HUDEP-2 (cell line): ENCODE data around the gene METTL4.

Experiments
- DNase-seq, 76 experiments: peaks; one replicate each; lab custom pipeline; 2025; ENCODE audit not compliant: unreplicated experiment in 76 of 76; lab: John Stamatoyannopoulos, UW

Gene METTL4

DNA sequence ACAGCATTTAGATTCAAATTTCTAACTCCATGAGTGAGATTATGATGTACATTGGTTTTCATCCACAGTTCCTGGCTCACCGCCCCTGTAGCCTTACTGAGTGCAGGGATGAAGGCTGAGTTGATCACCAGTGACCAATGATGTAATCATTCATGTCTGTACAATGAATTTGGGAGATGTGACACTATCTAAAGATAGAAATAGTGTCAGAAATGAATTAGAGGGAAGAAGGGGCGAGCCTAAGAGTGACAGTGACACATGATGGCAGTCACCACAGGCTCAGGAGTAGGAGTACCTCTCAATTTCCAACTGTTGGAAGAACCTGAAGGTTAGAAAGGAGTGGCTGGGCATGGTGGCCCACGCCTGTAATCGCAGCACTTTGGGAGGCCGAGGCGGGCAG, 3.2 kb downstream of the METTL4 start:
- no peak for DNase-seq

DNA sequence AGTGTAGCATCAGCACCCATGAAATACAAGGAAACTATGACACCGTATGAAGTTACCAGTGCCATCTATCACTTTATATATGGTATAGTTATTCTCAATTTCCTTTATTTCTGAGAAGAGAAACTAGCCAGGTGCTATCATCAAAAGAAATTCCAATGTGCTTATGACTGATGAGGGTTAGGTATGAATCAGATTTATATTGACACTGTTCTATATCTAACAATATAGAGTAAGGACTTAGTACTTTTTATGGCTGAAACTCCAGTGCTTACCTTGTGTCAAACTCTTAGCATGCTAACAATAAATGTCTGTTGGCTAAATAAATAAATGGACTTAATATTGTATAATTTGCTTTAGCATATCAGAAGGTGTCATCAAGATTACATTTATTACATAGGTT, 6.9 kb downstream of the METTL4 start:
- no peak for DNase-seq

DNA sequence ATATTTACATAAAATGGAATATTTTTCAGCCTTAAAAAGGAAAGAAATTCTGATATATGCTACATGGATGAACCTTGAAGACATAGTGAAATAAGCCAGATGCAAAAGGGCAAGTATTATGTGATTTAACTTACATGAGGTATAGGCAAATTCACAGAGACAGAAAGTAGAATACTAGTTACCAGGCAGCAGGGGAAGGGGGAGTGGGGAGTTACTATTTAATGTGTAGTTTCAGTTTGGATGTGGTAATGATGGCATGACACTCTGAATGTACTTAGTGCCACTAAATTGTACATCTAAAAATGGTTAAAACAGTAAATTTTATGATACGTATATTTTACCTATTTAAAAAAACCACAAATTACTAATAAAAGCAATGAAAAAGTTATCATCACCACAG, 12.1 kb downstream of the METTL4 start:
- DNase-seq, result no peak

DNA sequence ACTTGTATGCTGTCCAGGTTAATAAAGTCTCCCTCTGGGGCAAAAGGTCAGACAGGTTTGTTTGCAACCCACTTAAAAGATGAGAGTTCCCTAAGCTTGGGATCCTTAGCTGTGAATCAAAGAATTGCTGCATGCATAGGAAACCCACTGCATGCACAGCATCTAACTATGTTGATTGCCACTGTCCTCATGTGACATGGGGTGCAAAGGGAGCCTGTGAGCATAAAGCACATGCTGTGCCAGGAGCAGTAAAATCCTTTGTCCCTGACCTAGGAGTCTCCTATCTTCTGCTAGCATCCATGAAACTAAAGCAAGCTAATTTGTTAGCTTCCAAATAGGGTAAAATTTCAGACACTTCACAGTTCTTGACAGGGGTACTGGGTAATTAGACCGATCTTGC, 13.8 kb downstream of the METTL4 start:
- DNase-seq, result no peak

DNA sequence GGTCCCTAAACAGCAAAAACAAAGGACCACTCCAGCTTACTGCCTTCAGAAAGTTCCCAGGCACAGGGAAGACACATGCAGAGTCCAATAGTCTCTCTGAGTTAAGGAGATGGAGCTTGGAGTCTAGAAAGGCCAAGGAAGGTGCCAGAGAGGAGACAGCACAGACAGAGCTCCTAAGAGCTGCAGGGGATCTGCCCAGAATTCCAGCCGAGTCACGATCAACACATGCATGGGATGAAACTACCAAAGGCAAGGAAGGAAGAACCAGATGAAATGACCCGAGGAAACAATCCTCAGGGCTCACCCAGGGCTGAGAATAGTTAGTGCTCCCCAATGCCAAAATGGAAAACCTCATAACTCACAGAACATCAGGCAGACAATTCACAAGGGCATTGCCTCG, 15.4 kb downstream of the METTL4 start:
- DNase-seq, result no peak

DNA sequence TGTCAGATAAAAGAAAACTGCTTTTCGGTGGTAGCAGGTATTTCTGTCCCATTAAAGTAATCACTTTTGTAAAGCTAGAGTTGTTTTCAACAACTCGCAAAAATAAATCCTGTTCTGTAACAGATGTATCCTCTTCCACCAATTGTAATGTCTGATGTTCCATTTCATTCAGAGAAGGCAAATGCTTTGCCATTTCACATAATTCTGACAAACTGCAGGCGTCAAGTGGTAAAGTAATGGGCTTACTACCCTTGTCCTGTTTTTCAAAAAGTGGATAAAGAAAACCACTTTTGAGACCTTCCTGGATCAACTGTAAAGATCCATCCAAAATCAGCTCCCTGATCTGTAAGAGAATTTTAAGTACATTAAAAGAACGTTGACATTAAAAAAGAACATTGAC, 16.6 kb downstream of the METTL4 start:
- no peak for DNase-seq

DNA sequence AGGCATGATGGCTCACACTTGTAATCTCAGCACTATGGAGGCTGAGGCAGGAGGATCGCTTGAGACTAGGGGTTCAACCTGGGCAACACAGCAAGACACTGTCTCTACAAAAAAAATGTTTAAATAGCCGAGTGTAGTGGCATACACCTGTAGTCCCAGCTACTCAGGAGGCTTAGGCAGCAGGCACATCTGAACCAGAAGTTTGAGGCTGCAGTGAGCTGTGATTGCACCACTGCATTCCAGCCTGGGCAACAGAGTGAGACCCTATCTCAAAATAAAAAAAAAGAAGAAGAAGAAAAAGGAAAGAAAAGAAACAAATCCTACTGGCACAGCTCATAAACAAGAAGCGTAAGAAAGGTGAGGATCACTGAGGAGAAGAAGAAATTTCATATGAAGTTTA, 19.9 kb downstream of the METTL4 start:
- DNase-seq, result no peak

DNA sequence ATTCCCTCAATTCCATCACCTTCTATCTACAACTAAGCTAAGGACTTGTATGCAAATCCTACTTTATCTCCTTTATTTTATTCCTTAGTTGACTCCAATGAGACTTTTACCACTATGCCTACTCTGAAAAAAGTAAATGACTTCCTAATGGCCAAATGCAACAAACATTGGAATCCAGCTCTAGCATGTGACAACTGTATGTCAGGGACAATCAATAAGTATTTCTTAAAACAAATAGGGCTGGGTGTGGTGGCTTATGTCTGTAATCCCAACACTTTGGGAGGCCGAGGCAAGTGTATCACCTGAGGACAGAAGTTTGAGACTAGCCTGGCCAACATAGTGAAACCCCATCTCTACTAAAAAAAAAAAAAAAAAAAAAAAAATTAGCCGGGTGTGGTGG, 21.8 kb downstream of the METTL4 start:
- DNase-seq, result no peak

DNA sequence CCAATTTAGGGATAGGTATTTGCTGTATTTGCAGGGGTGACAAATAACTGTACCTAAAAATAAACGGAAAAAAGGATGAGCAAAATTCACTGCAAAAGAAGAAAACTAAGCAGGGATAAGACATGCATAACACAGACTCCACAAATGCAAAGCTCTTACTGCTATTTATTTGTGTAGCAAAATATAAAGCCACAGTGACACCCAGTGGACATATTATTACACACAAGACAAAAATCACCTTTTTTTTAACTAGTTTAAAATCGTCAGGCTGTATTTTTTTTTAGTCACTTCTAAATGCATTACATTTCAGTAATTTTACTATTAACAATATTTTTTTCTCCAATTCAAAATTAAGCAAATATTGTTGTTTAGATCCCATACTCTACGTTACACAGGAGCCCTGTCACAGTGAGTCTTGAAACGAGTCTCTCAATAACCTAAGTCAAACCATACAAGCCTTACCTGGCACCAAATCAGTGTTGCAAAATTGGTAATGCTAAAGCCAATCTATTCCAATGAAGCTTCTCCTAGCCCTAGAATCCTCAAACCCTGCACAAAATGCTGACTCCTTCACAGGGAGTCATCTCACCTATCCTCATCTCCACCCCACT, 23.7 kb downstream of the METTL4 start:
- DNase-seq, result peak in 6 of 76 experiments; percentile 5 to 45 (median 24)

DNA sequence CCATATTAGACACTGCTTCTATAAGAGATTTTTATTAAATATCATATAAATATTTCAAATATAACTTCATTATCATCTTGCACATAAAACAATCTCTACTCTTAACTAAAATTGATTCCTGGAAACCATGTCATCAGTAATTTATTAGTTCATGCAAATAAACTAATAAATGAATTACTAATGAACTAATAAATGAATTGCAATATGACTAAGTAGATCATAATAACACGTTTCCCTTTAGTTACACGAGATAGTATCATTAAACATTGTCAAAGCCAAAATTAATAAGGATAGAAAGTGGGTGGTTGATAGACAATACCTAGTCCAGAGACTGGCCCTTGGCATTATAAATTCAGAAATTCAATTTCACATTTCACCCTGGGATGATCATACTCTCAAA, 26.1 kb downstream of the METTL4 start:
- DNase-seq, result no peak

DNA sequence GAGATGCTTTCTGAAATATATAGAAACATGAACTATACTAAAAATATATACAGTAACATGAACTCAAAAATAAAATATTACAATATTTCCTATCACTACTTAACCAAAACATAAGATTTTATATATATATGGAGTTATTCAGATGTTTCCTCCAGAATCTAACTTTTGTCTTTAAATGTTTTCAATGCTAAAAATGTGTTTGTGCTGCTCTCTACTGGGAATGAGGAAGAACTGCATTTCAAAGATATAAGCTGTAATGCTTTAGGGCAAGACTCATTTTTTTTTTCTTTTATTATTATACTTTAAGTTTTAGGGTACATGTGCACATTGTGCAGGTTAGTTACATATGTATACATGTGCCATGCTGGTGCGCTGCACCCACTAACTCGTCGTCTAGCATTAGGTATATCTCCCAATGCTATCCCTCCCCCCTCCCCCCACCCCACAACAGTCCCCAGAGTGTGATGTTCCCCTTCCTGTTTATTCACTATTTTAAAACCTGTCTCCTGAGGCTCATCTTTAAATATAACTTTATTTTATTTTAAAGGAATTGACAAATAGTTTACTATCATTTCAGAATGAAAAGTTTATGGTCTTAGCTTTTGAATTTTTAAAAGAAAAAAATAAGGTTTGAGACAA, 29.3 kb downstream of the METTL4 start:
- peak in 2 of 76 experiments; percentile 21 to 26 for DNase-seq

DNA sequence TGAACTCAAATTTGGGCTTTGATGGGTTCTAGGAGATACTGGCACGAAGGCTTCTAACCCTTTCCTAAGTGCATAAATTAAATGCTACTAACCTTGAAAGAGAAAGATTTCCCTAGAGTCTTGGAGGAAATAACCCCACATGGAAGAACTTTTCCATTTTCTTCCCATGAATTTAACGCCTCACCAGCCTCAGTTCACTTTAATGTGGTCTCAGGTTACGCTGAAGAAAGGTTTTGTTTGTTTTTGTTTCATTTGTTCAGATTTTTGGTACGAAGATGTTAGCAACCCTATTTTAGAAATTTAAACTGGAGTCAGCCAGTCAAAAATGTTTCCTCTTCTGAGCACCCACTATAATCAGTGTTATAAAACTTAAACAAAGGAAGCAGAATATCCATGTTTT, 30.7 kb downstream of the METTL4 start:
- DNase-seq, result no peak

DNA sequence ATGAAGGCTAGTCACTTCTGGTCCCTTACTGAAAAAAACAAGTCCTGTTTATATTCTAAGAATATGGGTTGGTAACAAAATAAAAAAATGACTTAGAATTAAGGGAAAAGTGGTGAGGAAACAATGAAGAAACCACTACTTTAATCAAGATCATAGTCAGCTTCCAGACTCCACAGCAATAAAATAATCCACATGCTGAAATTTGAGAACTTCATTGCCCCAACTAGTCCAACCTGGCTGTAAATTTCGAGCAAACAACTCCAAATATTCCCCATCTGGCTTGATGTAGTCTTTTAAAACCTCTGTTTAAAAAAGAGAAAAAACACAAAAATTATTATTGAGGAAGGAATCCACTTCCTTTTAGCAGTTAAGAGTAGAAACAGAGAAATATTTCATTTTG, 32.5 kb downstream of the METTL4 start:
- DNase-seq, result no peak

DNA sequence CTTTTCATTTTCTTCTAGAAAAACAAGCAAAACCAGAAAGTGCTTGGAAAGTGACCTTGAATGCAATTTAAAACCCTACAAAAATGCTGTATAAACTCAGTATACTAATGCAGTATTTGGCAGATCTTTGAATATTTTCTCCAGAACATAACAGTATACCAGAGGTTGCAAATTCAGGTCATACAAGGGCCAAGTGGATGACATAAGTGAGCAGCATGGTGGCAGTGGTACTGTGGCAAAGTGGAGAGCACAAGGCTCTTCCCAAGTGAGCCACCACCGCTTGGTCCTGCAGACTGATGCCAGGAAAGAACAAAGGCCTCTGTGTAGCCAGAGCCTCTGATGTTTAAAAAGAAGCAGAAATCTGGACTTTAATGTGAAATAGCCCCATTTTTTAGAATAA, 33.1 kb downstream of the METTL4 start:
- DNase-seq, result no peak

DNA sequence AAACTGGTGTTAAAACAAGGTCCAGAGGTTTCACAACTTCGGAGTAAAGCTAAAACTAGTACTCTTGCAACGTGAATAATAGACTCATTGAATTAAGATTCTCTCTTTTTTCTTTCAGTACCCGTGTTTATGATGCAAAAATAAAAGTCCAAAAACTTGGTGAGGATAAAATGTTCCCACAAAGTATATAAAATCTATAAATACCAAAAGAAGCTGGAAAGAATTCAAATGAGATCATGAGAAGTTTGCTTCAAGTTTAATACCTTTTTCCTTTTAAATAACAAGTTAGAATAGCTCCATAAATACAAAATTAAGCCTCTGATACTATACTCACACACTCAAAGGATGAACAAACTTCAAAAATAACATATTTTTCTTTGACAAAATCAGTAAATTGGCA, 34.0 kb downstream of the METTL4 start:
- no peak for DNase-seq

DNA sequence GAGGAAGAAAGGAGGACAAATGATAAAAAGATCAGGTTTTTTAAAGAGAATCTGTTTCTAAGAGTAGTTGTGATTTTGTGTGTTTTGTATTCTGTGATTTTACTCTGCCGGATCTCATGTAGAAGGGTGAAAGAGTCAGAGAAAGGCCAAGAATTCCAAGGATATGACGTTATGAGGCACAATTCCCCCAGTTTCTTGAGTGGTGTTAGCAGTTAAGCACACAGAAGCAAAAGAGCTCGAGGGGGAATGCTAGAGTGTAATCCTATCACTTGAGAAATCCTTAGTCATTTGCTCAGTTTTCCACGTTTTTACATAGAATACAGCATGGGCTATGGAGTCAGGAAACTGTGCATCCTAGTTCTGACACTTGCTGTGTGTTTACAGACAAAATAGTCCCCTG, 34.8 kb downstream of the METTL4 start:
- DNase-seq, result no peak

DNA sequence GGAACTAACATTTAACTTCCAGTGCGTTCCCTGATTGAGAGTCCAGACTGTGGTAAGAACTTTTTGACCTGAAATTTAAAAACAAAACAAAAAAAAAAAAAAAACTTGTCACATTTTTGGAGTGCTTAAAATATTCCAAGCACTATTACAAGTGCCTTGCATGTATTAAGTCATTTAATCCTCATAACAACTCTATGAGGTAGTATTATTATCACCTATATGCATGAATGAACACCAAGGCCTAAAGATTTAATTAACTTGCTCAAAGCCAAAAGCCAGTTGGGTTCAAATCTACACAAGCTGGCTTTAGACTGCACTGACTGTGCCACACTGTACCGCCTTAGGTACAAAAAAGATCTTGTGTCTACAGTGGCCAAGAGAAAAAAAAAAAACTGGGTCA, 35.2 kb downstream of the METTL4 start:
- no peak for DNase-seq

DNA sequence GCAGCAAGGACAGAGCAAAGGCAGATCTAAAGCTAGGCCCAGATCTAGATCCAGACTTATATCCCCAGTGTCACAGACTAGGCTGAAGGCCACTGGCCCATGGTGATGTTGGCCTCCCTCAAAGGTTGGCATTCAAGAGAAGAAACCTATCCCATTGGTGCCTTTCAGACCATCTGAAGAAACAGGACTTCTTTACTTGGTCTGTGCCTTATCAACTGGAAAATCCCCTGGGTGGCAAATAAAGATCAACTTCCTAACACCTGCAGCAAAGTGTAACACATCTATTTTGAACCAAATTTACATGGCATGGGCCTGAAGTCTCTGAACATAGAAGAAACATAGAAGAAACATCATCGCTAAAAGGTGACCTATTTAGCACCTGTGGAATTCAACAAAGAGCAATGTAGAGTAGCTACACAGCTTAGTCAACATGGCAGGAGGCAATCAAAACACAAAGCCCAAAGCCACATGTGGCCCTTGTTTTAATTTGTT, 35.8 kb downstream of the METTL4 start:
- DNase-seq, result no peak

DNA sequence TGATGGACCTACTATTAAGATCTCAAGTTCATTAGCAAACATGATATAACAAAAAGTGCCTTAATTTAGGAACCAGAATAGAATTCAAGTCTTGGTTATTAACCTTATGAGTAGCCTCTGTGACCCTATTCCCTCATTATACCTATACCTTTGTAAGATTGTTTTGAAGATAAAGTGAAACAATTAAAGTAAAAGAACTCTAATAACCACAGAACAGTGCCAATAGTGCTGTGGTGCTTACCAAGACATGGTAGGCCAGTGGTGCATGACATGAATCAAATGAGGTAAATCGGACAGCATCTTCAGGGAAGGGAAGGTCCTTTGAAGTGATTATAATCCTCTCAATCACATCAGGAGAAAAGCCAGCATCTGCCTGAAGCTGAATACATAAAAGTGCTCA, 36.4 kb downstream of the METTL4 start:
- no peak for DNase-seq

DNA sequence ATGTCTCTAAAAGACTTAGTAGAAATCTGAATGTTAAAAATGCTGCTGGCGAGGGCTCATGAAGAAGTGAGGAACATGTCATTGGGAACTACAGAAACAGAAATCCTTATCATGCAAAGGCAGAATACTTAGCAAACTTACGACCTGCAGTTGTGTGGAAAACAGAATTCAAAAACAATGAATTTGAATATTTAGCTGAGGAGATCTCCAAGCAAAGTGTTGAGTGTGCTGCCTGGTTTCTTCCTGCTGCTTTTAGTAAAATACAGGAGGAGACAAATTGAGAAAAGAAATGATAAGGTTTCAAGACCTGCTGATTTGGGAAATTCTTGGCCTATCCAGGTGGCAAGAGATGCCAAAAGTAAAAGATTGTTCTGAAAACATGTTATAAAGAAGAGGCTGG, 38.5 kb downstream of the METTL4 start:
- no peak for DNase-seq

DNA sequence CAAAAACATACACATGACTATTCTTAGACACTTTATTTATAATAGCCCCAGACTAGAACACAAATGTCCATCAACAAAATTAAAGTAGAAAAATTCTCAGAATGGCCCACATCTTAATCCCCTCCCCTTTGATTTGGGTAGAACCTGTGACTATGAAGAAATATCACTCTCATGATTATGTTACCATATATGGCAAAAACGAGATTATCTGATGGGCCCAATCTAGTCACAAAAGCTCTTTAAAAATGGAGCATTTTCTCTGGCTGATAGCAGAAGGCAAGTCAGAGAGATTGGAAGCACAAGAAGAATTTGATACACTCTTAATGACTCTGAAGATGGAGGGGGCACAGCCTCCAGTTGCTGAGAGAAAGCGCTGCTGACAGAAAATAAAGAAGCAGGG, 39.6 kb downstream of the METTL4 start:
- no peak for DNase-seq

DNA sequence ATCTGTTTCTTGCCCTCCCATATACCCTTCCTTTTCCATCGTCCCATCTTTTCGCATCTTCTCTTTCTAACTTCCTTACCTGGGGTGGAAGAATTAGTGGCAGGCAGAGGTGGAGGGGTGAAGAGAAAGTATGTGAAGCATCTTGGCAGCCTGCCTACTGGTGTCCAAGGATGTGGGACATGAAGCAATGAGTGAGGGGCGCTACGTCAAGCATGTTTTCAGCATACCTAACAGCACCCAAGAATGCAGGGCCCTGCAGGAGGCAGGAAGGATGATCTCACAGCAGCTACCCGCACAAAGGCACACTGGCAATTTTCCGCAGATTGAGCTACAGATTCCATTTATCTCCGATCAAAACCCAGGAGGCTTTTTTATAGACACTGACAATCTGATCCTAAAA, 42.2 kb downstream of the METTL4 start:
- DNase-seq, result no peak

DNA sequence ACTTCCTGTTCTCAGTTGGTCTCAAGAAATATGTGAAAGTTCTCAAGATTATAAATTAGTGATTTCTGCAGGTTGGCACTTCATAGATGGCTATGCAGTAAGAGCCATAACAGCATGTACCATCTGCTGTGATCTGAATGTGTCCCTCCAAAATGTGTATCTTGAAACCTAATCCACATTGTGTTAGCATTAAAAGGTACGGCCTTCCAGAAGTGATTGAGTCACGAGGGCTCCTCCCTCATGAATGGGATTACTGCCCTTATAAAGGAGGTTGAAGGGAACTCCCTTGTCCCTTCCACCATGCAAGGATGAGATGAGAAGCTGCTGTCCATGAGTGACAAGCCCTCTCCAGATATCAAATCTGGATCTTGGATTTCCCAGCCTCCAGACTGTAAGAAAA, 45.0 kb downstream of the METTL4 start:
- DNase-seq, result no peak
